Transverse colon (tissue), 4 donors: Measurements from ENCODE around the gene TAS2R46. TPM values are rescaled to one million over a fixed set of nuclear protein-coding genes. Genes with fewer than 3 reads are reported as not detected.
"Not testable (repeated sequence)": the region's sequence is repeated elsewhere in the genome, so short reads cannot be mapped to it uniquely, and the experiment has no call there.

ENCODE experiments used
- DNase-seq: peaks from one replicate; pipeline ENCODE4 v3.0.0-alpha.2; 2019
- H3K27ac ChIP-seq, 4 donors: fragments of 200-600 bp; sonication (generic); 2 replicates each; pipeline ENCODE4 v1.5.1; 2016 to 2018; ENCODE audit warnings: inconsistent platforms in 4 of 4
- H3K27me3 ChIP-seq: fragments of 200-600 bp; sonication (generic); 2 replicates; pipeline ENCODE4 v1.5.1; 2017; ENCODE audit warnings: inconsistent platforms
- H3K36me3 ChIP-seq, 4 donors: fragments of 200-600 bp; sonication (generic); 2 replicates each; pipeline ENCODE4 v1.5.1; 2017 to 2019; ENCODE audit warnings: inconsistent platforms in 4 of 4
- H3K4me1 ChIP-seq, 4 donors: fragments of 200-600 bp; sonication (generic); 2 replicates each; pipeline ENCODE4 v1.5.1; 2017 to 2020; ENCODE audit warnings: inconsistent platforms in 4 of 4
- H3K4me3 ChIP-seq, 4 donors: fragments of 200-600 bp; sonication (generic); 1 replicate in 1 of 4; 2 replicates in 3 of 4; pipeline versions ENCODE4 v1.5.1 to v1.6.1; 2017 to 2019; ENCODE audit warnings: inconsistent platforms in 4 of 4
- H3K9me3 ChIP-seq, 2 donors: fragments of 200-600 bp; sonication (generic); 2 replicates each; pipeline ENCODE4 v1.5.1; 2017 to 2019; ENCODE audit warnings: inconsistent platforms in 2 of 2
- CTCF ChIP-seq, 5 experiments: fragments of 200-600 bp in 3 of 5; fragments of 450-650 bp in 2 of 5; sonication (generic) in 3 of 5; IDR thresholded peaks; 1 replicate in 2 of 5; 2 replicates in 3 of 5; pipeline ENCODE4 v1.5.1; 2016 to 2017; ENCODE audit warnings: antibody characterized with exemption in 5 of 5, inconsistent platforms in 3 of 5, mild to moderate bottlenecking in 2 of 5, moderate library complexity in 1 of 5
- EP300 ChIP-seq: sonication (generic); formaldehyde crosslinking; IDR thresholded peaks from one replicate; pipeline ENCODE4 v1.6.1; 2017; ENCODE audit warnings: antibody characterized with exemption, low read depth
- POLR2A ChIP-seq: fragments of 450-650 bp; IDR thresholded peaks from one replicate; pipeline ENCODE4 v1.6.1; 2016; ENCODE audit warnings: antibody characterized with exemption, mild to moderate bottlenecking, moderate library complexity
- POLR2AphosphoS5 ChIP-seq, 3 donors: sonication (generic); formaldehyde crosslinking; IDR thresholded peaks; one replicate each; pipeline ENCODE4 v1.6.1; 2016; ENCODE audit warnings: antibody characterized with exemption in 3 of 3
- WGBS, 2 donors: methylation state at CpG; one replicate each; pipeline ENCODE4 v1.1.5; 2018; ENCODE audit warnings: low coverage in 1 of 2; 5-methylcytosine and 5-hydroxymethylcytosine counted together
- in situ Hi-C, 4 donors: fragments of 200-750 bp; cut with MboI; loops; one replicate each; pipeline versions ENCODE4 v1.15.0 to v1.15.1; 2017; ENCODE audit warnings: low sequenced_read_pairs in 3 of 4, low pct_ligation_motif_present in 1 of 4, low pct_unique_long_range_greater_than_20kb in 1 of 4
- intact Hi-C: fragments of 100-400 bp; cut with DNase I; formaldehyde crosslinking; loops from one replicate; pipeline ENCODE4 v1.15.1; 2023; ENCODE audit warnings: low total_unique reads
- total RNA-seq, 4 donors: library from RNA; depleted of rRNA; stranded (reverse); fragments of >200 nt; gene quantifications; one replicate each; pipeline ENCODE4 v1.1.0, GENCODE V29; 2016

TAS2R46 gene
- total RNA-seq, 4 donors from 2014 or later = 2.4 to 3.8 TPM; not detected in 2

DNA sequence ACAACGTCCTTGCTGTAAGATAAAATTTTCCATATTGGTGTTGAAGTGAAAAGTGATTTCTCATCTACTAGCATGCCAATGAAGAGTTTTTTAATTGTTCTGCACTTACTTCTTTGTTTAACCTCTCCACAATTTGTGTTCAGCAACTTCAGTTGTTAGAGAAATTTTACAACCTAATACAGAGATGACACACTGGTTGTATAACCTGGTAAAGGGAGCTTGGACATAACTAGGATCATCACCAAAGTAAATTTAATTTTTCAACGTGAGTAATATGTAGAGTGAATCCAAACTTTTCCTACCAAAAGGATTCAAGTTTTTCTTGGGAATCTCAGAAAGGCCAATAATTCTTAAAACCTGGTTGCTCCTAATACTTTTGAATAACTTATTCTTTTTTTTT, 43.5 kb upstream of the TAS2R46 start:
- in situ Hi-C loops (no loop called here), intact Hi-C loops (no loop called here)
- Histone ChIP-seq H3K27me3 (no peaks in the 10 kb centered on the region), H3K4me1 (no peaks in the 10 kb centered on the region), H3K36me3 (peaks cover 0 to 10% (median 0%) of the 10 kb centered on the region in 4 donors), H3K4me3 (no peak overlapping the region), H3K27ac (no peak overlapping the region), H3K9me3 (peaks cover 0 to 8% of the 10 kb centered on the region in 2 donors)
- no peak for TF ChIP-seq POLR2AphosphoS5 (IDR thresholded peaks at IDR 0.05)
- TF ChIP-seq POLR2A = no peak
- TF ChIP-seq EP300 = no peak
- TF ChIP-seq CTCF (IDR thresholded peaks at IDR 0.05) = no peak
- no peak for DNase-seq
- WGBS, 2 donors = 56 to 59% methylated on average over 2 of the region's 2 CpGs

- H3K4me1 ChIP-seq, DNase-seq, H3K27me3 ChIP-seq, H3K27ac ChIP-seq, H3K4me3 ChIP-seq, H3K36me3 ChIP-seq, intact Hi-C loops, H3K9me3 ChIP-seq: not testable (repeated sequence)
- WGBS, 2 donors = no CpG with 5 or more reads among the region's 2 CpGs
- in situ Hi-C loops = loop anchor here in 1 of 4 donors (10.0 kb wide), 1 partner anchor 60 kb away; the partner anchor contains the start of gene TAS2R31
Measured at GRCh38 chr12:11094910-11095309, 32.8 kb upstream of the TAS2R46 start.

DNA sequence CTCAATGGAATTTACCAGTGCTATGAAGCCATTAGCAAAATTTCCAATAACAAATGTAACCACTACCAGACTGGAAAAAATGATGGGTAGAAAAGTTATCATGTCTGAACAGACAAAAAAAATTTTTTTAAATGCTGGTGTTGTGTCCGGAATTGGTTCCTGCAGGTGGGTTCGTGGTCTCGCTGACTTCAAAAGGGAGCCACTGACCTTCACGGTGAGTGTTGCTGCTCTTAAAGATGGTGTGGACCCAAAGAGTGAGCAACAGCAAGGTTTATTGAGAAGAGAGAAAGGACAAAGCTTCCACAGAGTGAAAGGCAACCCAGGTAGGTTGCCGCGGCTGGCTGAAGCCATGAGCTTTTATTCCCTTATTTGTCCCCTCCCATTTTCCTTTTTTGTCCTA, 30.0 kb upstream of the TAS2R46 start, which contains the start of gene TAS2R43:
Gene TAS2R43, minus strand, starts transcription at position 186 of the 400 bp plus-strand sequence. Its CDS starts 84 bp downstream, at position 102.
- no peak for DNase-seq
- TF ChIP-seq EP300 = no peak
- TF ChIP-seq POLR2A = no peak
- no peak for TF ChIP-seq CTCF (IDR thresholded peaks at IDR 0.05)
- TF ChIP-seq POLR2AphosphoS5 (IDR thresholded peaks at IDR 0.05) = no peak
- Histone ChIP-seq H3K27me3 (no peaks in the 10 kb centered on the region), H3K36me3 (no peaks in the 10 kb centered on the region), H3K9me3 (no peaks in the 10 kb centered on the region), H3K27ac (no peak within 1 kb of the TSS), H3K4me3 (no peak within 1 kb of the TSS), H3K4me1 (no peaks in the 10 kb centered on the region)
- WGBS, 2 donors = 93 to 100% methylated on average over 4 to 6 of the region's 6 CpGs
- intact Hi-C loops (no loop called here), in situ Hi-C loops (loop anchor here in 1 of 4 donors (10.0 kb wide), 1 partner anchor 57 kb away; the partner anchor contains the start of gene TAS2R31)

DNA sequence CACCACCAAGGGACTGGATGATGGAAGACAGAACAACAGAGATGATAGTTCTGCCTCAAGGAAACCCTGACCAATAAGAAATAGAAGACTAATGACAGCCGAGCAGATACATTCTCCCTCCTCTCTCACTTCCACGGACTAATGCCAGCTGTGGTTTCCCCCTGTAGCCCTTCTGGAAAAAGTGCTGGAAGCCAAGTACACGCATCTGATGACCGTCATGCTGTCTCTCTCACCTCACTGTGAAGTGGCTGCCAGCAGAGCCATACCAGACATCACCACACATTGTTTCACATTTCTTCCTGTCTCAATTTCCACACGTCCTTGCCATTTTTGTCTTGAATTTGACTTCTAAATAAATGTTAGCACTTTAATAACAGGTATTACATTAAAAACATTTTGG, 27.2 kb upstream of the TAS2R46 start:
- H3K4me1 ChIP-seq = no peaks in the 10 kb centered on the region
- no peak overlapping the region for H3K4me3 ChIP-seq
- H3K36me3 ChIP-seq = no peaks in the 10 kb centered on the region
- no peaks in the 10 kb centered on the region for H3K9me3 ChIP-seq
- 56 to 91% methylated on average over 1 to 5 of the region's 5 CpGs for WGBS, 2 donors
- in situ Hi-C loops = no loop called here
- no peak overlapping the region for H3K27ac ChIP-seq
- no peak for TF ChIP-seq POLR2A
- TF ChIP-seq POLR2AphosphoS5 (IDR thresholded peaks at IDR 0.05) = no peak
- no peak for TF ChIP-seq EP300
- no peak for TF ChIP-seq CTCF (IDR thresholded peaks at IDR 0.05)
- H3K27me3 ChIP-seq = no peaks in the 10 kb centered on the region
- DNase-seq = no peak
- intact Hi-C loops = no loop called here

DNA sequence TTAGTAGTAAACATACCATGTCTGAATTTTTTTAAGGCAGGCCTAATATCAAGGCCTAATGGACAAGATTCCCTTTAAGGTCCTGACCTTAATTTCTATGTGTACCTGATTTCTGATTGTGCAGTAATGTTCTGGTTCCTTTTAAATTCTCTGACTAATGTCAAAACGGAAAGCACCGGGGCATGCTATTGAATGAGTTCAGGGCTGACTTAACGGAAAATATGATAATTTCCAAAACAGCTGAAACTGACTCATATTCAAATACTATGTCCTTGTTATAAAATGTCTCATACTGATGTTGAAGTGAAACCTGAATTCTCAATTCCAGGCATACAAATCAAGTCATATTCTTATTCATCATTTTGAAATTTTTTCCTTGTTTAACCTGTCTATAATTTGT, 23.3 kb upstream of the TAS2R46 start:
- Histone ChIP-seq H3K27ac (no peak overlapping the region), H3K27me3 (no peaks in the 10 kb centered on the region), H3K4me1 (no peaks in the 10 kb centered on the region), H3K9me3 (peaks cover 0 to 10% of the 10 kb centered on the region in 2 donors), H3K36me3 (no peaks in the 10 kb centered on the region), H3K4me3 (no peak overlapping the region)
- intact Hi-C loops (no loop called here), in situ Hi-C loops (no loop called here)
- TF ChIP-seq POLR2AphosphoS5 (IDR thresholded peaks at IDR 0.05) (no peak), EP300 (no peak), POLR2A (no peak), CTCF (IDR thresholded peaks at IDR 0.05) (no peak)
- WGBS, 2 donors = 46 to 60% methylated on average over 1 to 3 of the region's 3 CpGs
- DNase-seq = no peak
